Ishikawa (cell line): ENCODE results near the gene PDE2A.

Source experiments
- CEBPB ChIP-seq: IDR thresholded peaks from 2 replicates; pipeline ENCODE4 v1.6.1; 2012
- MAX ChIP-seq: IDR thresholded peaks from 2 replicates; pipeline ENCODE4 v1.6.1; 2012
- NFIC ChIP-seq: IDR thresholded peaks from 2 replicates; pipeline ENCODE4 v1.6.1; 2012
- REST ChIP-seq: IDR thresholded peaks from 2 replicates; pipeline ENCODE4 v1.6.1; 2012; ENCODE audit warnings: low read depth, mild to moderate bottlenecking
- TAF1 ChIP-seq: IDR thresholded peaks from 2 replicates; pipeline ENCODE4 v1.6.1; 2012; ENCODE audit warnings: low read depth, mild to moderate bottlenecking
- YY1 ChIP-seq: IDR thresholded peaks from 2 replicates; pipeline ENCODE4 v1.6.1; 2012; ENCODE audit warnings: low read depth
- ZBTB7A ChIP-seq: IDR thresholded peaks from 2 replicates; pipeline ENCODE4 v1.6.1; 2012; ENCODE audit warnings: low read depth

GRCh38 chr11:72690166-72690565 is 15.9 kb upstream of the PDE2A start:
- TF ChIP-seq MAX (no peak), TAF1 (no peak), REST (no peak), ZBTB7A (no peak), NFIC (no peak), YY1 (no peak), CEBPB (no peak)
